Measurements from ENCODE around the gene SLC6A8.

GRCh38 chrX:153731845-153732215 lies 44.1 kb downstream of the SLC6A8 start:
- TF ChIP-seq CTCF (IDR thresholded peaks at IDR 0.05) (no peak), POLR2A (IDR thresholded peaks at IDR 0.05) (no peak), POLR2AphosphoS5 (IDR thresholded peaks at IDR 0.05) (no peak)
